ENCODE data around the gene PDE1A. TPM values are rescaled to one million over a fixed set of nuclear protein-coding genes. Genes with fewer than 3 reads are reported as not detected.

PDE1A gene
- total and polyA plus RNA-seq, 2 of the 13 experiments (the other 11 are each of a cell fraction or from before 2014, with no cell fraction given), result not detected

DNA sequence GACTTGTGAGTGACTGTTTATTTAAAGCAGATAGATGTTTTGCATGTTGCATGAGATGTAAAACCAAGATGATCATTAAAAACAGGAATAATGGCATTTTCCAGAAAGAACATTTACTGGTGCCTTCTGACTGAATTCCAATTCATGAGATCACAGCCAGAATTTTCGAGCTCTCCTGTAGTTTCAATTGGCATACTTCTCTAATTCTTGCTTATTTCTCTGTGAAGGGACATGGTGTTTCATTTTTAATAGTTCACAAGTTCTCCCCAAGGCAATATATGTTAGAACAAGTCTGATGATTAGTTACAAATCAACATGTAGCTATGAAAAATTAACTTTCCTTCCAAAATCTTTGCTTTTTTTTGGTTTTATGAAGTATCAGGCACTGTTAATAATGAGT, 105.7 kb downstream of the PDE1A start:
- no peaks in the 10 kb centered on the region for H3K79me2 ChIP-seq (ENCODE audit: insufficient read depth, low read length)
- H3K36me3 ChIP-seq (replicated peaks in 1 of 2; ENCODE audit: control insufficient read depth in 1 of 2, insufficient read depth in 2 of 2, low read length in 2 of 2), result no peaks in the 10 kb centered on the region
- no peak overlapping the region for H2AFZ ChIP-seq (ENCODE audit: low read length)
- CTCF ChIA-PET (ENCODE audit: low intra/inter-chr PET ratio, low total read pairs), result no interaction called here
- no peak overlapping the region for H3K4me3 ChIP-seq (replicated peaks in 1 of 3; ENCODE audit: insufficient read depth in 1 of 3, low read depth in 2 of 3, low read length in 3 of 3)
- DNase-seq (ENCODE audit: low spot score) (no peak), FAIRE-seq (no peak), ATAC-seq (no peak)
- H3K9me3 ChIP-seq (ENCODE audit: low read length), result no peaks in the 10 kb centered on the region
- POLR2A ChIA-PET, result no interaction called here
- no peaks in the 10 kb centered on the region for H3K4me1 ChIP-seq (ENCODE audit: insufficient read depth, low read length)
- H3K9ac ChIP-seq (ENCODE audit: insufficient read depth, low read depth, low read length), result no peak overlapping the region
- no peaks in the 10 kb centered on the region for H4K20me1 ChIP-seq (ENCODE audit: insufficient read depth, low read length)
- no peak overlapping the region for H3K27ac ChIP-seq (ENCODE audit: extremely low read length, insufficient read depth, low read length)
- intact Hi-C loops (cut with micrococcal nuclease; ENCODE audit: unreplicated experiment), result no loop called here
- WGBS (ENCODE audit: low lambda C conversion rate), result 0% methylated on average over 1 of the region's 1 CpG
- no peak overlapping the region for H3K4me2 ChIP-seq (ENCODE audit: low read depth, low read length)
- TF ChIP-seq ETV6 (CRISPR knock-in tag; conservative IDR thresholded peaks at IDR 0.05) (no peak), ZBTB7B (CRISPR knock-in tag; IDR thresholded peaks at IDR 0.05) (no peak), MTF2 (CRISPR knock-in tag; IDR thresholded peaks at IDR 0.05; ENCODE audit: borderline replicate concordance) (no peak), FOSL2 (CRISPR knock-in tag; IDR thresholded peaks at IDR 0.05) (no peak)
- TF ChIP-seq, protein P1, sequence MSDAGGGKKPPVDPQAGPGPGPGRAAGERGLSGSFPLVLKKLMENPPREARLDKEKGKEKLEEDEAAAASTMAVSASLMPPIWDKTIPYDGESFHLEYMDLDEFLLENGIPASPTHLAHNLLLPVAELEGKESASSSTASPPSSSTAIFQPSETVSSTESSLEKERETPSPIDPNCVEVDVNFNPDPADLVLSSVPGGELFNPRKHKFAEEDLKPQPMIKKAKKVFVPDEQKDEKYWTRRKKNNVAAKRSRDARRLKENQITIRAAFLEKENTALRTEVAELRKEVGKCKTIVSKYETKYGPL (CRISPR knock-in tag; IDR thresholded peaks at IDR 0.05), result no peak
- TF ChIP-seq, protein P2, sequence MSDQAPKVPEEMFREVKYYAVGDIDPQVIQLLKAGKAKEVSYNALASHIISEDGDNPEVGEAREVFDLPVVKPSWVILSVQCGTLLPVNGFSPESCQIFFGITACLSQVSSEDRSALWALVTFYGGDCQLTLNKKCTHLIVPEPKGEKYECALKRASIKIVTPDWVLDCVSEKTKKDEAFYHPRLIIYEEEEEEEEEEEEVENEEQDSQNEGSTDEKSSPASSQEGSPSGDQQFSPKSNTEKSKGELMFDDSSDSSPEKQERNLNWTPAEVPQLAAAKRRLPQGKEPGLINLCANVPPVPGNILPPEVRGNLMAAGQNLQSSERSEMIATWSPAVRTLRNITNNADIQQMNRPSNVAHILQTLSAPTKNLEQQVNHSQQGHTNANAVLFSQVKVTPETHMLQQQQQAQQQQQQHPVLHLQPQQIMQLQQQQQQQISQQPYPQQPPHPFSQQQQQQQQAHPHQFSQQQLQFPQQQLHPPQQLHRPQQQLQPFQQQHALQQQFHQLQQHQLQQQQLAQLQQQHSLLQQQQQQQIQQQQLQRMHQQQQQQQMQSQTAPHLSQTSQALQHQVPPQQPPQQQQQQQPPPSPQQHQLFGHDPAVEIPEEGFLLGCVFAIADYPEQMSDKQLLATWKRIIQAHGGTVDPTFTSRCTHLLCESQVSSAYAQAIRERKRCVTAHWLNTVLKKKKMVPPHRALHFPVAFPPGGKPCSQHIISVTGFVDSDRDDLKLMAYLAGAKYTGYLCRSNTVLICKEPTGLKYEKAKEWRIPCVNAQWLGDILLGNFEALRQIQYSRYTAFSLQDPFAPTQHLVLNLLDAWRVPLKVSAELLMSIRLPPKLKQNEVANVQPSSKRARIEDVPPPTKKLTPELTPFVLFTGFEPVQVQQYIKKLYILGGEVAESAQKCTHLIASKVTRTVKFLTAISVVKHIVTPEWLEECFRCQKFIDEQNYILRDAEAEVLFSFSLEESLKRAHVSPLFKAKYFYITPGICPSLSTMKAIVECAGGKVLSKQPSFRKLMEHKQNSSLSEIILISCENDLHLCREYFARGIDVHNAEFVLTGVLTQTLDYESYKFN (CRISPR knock-in tag; conservative IDR thresholded peaks at IDR 0.05), result no peak
- TF ChIP-seq, protein P3, sequence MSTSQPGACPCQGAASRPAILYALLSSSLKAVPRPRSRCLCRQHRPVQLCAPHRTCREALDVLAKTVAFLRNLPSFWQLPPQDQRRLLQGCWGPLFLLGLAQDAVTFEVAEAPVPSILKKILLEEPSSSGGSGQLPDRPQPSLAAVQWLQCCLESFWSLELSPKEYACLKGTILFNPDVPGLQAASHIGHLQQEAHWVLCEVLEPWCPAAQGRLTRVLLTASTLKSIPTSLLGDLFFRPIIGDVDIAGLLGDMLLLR (CRISPR knock-in tag; IDR thresholded peaks at IDR 0.05), result no peak
- in situ Hi-C loops (cut with HindIII; ENCODE audit: extremely low pct_ligation_motif_present, low pct_unique_long_range_greater_than_20kb), result no loop called here
- no TSS peak for BruUV-seq (replicated peaks)
- no peaks in the 10 kb centered on the region for H3K27me3 ChIP-seq (ENCODE audit: control insufficient read depth in 1 of 2, insufficient read depth in 2 of 2, low read length in 2 of 2)

Measured in HepG2 (cell line).